Transverse colon (tissue), 4 donors: ENCODE results near the gene MACROH2A1. TPM values are rescaled to one million over a fixed set of nuclear protein-coding genes. Genes with fewer than 3 reads are reported as not detected.

Experiments
- DNase-seq: peaks from one replicate; pipeline ENCODE4 v3.0.0-alpha.2; 2019
- H3K27ac ChIP-seq, 4 donors: fragments of 200-600 bp; sonication (generic); 2 replicates each; pipeline ENCODE4 v1.5.1; 2016 to 2018; ENCODE audit warnings: inconsistent platforms in 4 of 4
- H3K27me3 ChIP-seq: fragments of 200-600 bp; sonication (generic); 2 replicates; pipeline ENCODE4 v1.5.1; 2017; ENCODE audit warnings: inconsistent platforms
- H3K36me3 ChIP-seq, 4 donors: fragments of 200-600 bp; sonication (generic); 2 replicates each; pipeline ENCODE4 v1.5.1; 2017 to 2019; ENCODE audit warnings: inconsistent platforms in 4 of 4
- H3K4me1 ChIP-seq, 4 donors: fragments of 200-600 bp; sonication (generic); 2 replicates each; pipeline ENCODE4 v1.5.1; 2017 to 2020; ENCODE audit warnings: inconsistent platforms in 4 of 4
- H3K4me3 ChIP-seq, 4 donors: fragments of 200-600 bp; sonication (generic); 1 replicate in 1 of 4; 2 replicates in 3 of 4; pipeline versions ENCODE4 v1.5.1 to v1.6.1; 2017 to 2019; ENCODE audit warnings: inconsistent platforms in 4 of 4
- H3K9me3 ChIP-seq, 2 donors: fragments of 200-600 bp; sonication (generic); 2 replicates each; pipeline ENCODE4 v1.5.1; 2017 to 2019; ENCODE audit warnings: inconsistent platforms in 2 of 2
- CTCF ChIP-seq, 5 experiments: fragments of 200-600 bp in 3 of 5; fragments of 450-650 bp in 2 of 5; sonication (generic) in 3 of 5; IDR thresholded peaks; 1 replicate in 2 of 5; 2 replicates in 3 of 5; pipeline ENCODE4 v1.5.1; 2016 to 2017; ENCODE audit warnings: antibody characterized with exemption in 5 of 5, inconsistent platforms in 3 of 5, mild to moderate bottlenecking in 2 of 5, moderate library complexity in 1 of 5
- EP300 ChIP-seq: sonication (generic); formaldehyde crosslinking; IDR thresholded peaks from one replicate; pipeline ENCODE4 v1.6.1; 2017; ENCODE audit warnings: antibody characterized with exemption, low read depth
- POLR2A ChIP-seq: fragments of 450-650 bp; IDR thresholded peaks from one replicate; pipeline ENCODE4 v1.6.1; 2016; ENCODE audit warnings: antibody characterized with exemption, mild to moderate bottlenecking, moderate library complexity
- POLR2AphosphoS5 ChIP-seq, 3 donors: sonication (generic); formaldehyde crosslinking; IDR thresholded peaks; one replicate each; pipeline ENCODE4 v1.6.1; 2016; ENCODE audit warnings: antibody characterized with exemption in 3 of 3
- WGBS, 2 donors: methylation state at CpG; one replicate each; pipeline ENCODE4 v1.1.5; 2018; ENCODE audit warnings: low coverage in 1 of 2; 5-methylcytosine and 5-hydroxymethylcytosine counted together
- in situ Hi-C, 4 donors: fragments of 200-750 bp; cut with MboI; loops; one replicate each; pipeline versions ENCODE4 v1.15.0 to v1.15.1; 2017; ENCODE audit warnings: low sequenced_read_pairs in 3 of 4, low pct_ligation_motif_present in 1 of 4, low pct_unique_long_range_greater_than_20kb in 1 of 4
- intact Hi-C: fragments of 100-400 bp; cut with DNase I; formaldehyde crosslinking; loops from one replicate; pipeline ENCODE4 v1.15.1; 2023; ENCODE audit warnings: low total_unique reads
- total RNA-seq, 4 donors: library from RNA; depleted of rRNA; stranded (reverse); fragments of >200 nt; gene quantifications; one replicate each; pipeline ENCODE4 v1.1.0, GENCODE V29; 2016

Gene MACROH2A1
- total RNA-seq, 4 donors from 2014 or later: 190 to 348 (median 314) TPM

DNA sequence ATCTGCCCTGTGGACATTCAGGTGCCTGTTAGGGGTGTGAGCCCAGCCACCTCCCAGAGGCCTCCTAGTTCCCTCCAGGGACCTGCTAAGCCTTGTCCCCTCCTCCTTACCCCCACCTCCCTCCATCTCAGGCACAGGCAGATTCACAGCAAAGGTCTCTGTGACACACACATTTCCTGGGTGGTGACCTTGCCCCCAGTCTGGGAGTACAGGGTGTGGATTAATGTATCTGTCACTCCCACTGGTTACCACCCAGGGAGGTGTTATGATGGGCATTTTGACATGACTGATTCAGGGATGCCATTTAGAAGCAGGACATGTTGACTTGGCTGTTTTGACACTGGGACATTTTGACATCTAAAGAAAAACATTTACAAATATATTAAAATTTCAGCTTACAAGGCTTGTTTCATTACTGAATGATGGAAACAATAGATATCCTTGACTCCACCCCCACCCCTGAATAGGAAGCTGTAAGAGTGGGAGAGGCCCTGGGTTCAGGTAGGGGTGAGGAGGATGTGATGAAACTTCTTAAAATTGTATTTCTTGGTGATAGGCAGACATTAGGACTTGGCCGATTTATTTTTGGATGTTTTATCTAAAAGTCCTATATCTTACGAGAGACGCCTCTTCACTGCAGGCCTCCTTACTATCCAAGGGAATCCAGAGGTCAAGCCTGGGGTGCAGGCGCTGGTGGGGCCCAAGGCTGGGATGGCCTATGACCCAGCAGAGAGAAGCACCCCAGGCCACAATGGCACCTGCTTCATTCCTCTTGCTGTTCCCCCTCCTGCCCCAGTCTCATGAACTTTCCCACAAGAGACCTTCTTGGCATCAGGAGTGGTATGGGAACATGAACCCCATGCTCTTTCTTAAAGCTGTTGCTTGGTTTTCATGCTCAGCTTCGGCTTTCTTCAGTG, 101.9 kb downstream of the MACROH2A1 start:
- in situ Hi-C loops: no loop called here
- DNase-seq: no peak
- H3K36me3 ChIP-seq: no peaks in the 10 kb centered on the region
- no peak overlapping the region for H3K4me3 ChIP-seq
- intact Hi-C loops: no loop called here
- H3K27ac ChIP-seq: no peak overlapping the region
- no peaks in the 10 kb centered on the region for H3K9me3 ChIP-seq
- H3K27me3 ChIP-seq: peaks cover 38% of the 10 kb centered on the region
- no peak for TF ChIP-seq CTCF (IDR thresholded peaks at IDR 0.05)
- TF ChIP-seq POLR2AphosphoS5 (IDR thresholded peaks at IDR 0.05): no peak
- TF ChIP-seq EP300: no peak
- no peak for TF ChIP-seq POLR2A
- WGBS, 2 donors: 83 to 95% methylated on average over 1 to 5 of the region's 5 CpGs
- H3K4me1 ChIP-seq: no peaks in the 10 kb centered on the region

DNA sequence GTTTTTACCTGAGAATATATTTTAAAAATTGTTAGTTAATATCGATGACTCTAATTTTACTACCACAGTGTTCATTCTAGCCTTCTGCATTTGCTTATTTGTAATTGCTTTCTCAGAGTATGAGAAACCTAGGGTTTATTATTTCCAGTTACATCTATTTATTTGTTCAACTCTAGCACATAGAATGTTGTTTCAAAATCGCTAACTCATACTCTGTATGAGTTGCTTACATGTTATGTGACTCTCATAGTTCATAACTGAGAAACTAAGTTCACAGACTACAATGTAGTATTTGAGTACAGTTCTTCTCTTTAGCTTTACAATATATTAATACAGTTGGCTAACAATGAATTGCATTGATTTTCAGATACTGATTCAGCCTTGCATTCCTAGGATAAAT, 103.2 kb downstream of the MACROH2A1 start:
- WGBS, 2 donors: 92% methylated on average over 2 of the region's 2 CpGs
- no peak for TF ChIP-seq CTCF (IDR thresholded peaks at IDR 0.05)
- no peak for TF ChIP-seq EP300
- no peak for TF ChIP-seq POLR2AphosphoS5 (IDR thresholded peaks at IDR 0.05)
- TF ChIP-seq POLR2A: no peak
- in situ Hi-C loops (no loop called here), intact Hi-C loops (no loop called here)
- H3K27ac ChIP-seq: no peak overlapping the region
- H3K4me1 ChIP-seq: no peaks in the 10 kb centered on the region
- no peak overlapping the region for H3K4me3 ChIP-seq
- no peak for DNase-seq
- H3K36me3 ChIP-seq: no peaks in the 10 kb centered on the region
- H3K9me3 ChIP-seq: no peaks in the 10 kb centered on the region
- H3K27me3 ChIP-seq: peaks cover 40% of the 10 kb centered on the region

DNA sequence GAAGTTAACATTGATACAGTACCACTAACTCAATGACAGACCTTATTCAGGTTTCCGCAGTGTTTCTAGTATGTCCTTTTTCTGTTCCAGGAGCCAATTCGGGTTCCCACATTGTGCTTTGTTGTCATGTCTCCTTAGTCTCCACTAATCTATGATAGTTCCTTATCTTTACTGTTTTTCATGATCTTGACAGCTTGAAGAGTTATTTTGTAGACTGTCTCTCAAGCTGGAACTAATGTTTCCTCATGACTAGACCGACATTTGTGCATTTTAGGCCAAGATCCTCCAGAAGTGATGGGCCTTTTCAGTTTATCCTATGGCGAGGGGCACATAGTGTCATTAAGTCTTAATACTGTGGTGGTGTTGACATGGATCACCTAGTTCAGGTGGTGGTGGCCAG, 104.2 kb downstream of the MACROH2A1 start:
- Histone ChIP-seq H3K4me3 (no peak overlapping the region), H3K9me3 (no peaks in the 10 kb centered on the region), H3K4me1 (no peaks in the 10 kb centered on the region), H3K36me3 (no peaks in the 10 kb centered on the region), H3K27ac (no peak overlapping the region), H3K27me3 (peaks cover 40% of the 10 kb centered on the region)
- intact Hi-C loops: no loop called here
- WGBS, 2 donors: 89 to 94% methylated on average over 3 to 4 of the region's 4 CpGs
- TF ChIP-seq EP300 (no peak), POLR2AphosphoS5 (IDR thresholded peaks at IDR 0.05) (no peak), CTCF (IDR thresholded peaks at IDR 0.05) (no peak), POLR2A (no peak)
- in situ Hi-C loops: no loop called here
- DNase-seq: no peak

DNA sequence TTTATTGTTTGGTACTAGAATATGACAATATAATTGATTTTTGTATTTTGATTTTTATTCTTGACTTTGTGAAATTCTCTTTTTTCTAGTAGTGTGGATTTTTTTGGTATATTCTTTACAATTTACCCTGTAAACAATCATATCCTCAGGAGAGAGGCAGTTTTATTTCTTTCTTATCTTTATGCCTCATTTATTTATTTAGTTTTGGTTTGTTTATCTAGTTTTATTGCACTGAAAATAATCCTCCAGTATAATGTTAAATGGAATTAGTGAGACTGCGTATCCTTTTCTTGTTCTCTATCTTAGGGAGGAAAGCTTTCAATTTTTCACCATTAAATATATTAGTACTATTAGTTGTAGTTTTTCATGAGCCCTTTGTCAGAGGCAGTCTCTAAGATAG, 109.4 kb downstream of the MACROH2A1 start:
- intact Hi-C loops: no loop called here
- no peaks in the 10 kb centered on the region for H3K36me3 ChIP-seq
- in situ Hi-C loops: no loop called here
- peaks cover 4 to 10% of the 10 kb centered on the region in 2 donors for H3K9me3 ChIP-seq
- H3K27ac ChIP-seq: no peak overlapping the region
- 52 to 71% methylated on average over 1 of the region's 1 CpG for WGBS, 2 donors
- H3K4me3 ChIP-seq: no peak overlapping the region
- H3K4me1 ChIP-seq: no peaks in the 10 kb centered on the region
- TF ChIP-seq POLR2A (no peak), EP300 (no peak), POLR2AphosphoS5 (IDR thresholded peaks at IDR 0.05) (no peak), CTCF (IDR thresholded peaks at IDR 0.05) (no peak)
- DNase-seq: no peak
- peaks cover 65% of the 10 kb centered on the region for H3K27me3 ChIP-seq
